GM21786 (cell line): ENCODE measurements around the gene PTPN12.
A peak's percentile ranks its signal among the peaks of the same experiment; 100 is the strongest.
"Not testable (repeated sequence)": the region's sequence is repeated elsewhere in the genome, so short reads cannot be mapped to it uniquely, and the experiment has no call there.

Source experiments
- ATAC-seq: cut with Tn5 transposase; IDR thresholded peaks from one replicate; pipeline ENCODE4 v1.9.1; 2021; ENCODE audit not compliant: unreplicated experiment

Gene PTPN12

DNA sequence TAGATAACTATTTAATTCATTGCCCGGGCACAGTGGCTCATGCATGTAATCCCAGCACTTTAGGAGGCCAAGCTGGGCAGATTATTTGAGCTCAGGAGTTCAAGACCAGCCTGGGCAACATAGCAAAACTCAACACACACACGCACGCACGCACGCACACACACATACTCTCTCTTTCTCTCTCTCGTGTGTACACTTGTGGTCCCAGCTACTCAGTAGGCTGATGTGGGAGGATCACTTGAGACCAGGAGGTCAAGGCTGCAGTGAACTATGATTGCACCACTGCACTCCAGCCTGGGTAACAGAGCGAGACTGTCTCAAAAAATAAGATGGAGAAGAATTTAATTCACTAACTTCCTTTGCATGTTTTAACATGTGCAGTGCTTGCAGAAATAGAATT is 38.1 kb downstream of the PTPN12 start:
- ATAC-seq, result no peak

DNA sequence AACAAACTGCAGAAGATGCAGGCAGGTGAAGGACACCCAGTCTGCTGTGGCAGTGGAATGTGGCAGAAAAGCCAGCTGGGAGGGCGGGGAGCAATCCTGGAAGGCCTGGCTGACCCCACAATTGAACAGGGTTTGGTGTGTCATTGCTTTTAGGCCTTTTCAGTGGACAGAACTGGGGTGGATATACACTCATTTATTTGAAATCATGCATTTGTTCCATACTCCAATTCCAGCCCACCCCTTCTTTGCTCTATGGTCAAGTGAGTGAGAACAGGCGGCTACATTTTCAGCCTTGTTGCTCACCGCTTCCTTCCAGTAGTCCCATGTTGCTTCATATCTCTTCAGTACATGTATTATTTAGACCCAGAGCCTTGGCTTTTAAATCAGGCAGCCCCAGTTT is 39.8 kb downstream of the PTPN12 start:
- ATAC-seq, result no peak

DNA sequence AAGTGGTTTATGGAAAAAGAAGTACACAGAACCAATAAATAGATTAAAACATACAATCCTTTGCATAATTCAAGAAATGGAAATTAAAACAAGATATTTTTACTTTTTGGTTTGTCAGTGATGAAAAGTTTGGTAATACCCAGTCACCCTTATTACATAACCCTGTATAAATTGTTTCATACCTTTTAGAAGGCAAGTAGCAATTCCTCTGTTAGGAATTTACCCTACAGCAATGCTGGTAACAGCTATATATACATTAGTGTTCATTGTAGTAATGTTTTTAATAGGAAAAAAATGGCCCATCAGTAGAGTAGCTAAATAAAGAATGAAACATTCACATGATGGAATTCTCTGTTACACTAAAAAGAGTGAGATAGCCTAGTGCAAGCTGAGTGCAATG is 42.7 kb downstream of the PTPN12 start:
- ATAC-seq, result no peak

DNA sequence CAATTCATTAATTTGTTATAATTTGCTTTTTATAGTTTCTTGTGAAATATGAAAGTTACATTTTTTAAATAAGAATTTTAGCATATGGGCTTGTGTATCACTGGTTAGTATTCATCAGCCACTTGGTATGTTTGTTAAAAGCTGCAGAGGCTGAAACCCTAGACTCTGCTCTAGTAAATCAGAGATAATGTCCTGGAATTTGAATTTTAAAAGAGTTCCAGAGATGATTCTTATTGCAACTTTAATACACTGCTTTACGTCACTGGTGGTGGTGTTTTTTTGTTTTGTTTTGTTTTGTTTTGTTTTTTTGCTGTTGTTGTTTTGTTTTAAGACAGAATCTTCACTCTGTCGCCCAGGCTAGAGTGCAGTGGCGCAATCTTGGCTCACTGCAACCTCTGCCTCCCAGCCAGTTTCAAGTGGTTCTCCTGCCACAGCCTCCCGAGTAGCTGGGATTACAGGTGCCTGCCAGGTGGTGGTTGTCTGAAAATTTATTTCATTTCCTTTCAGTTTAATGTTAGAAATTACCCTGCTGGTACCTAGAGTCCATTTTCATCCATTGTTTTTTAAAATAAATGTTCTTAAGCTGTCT is 43.8 kb downstream of the PTPN12 start:
- ATAC-seq, result no peak

DNA sequence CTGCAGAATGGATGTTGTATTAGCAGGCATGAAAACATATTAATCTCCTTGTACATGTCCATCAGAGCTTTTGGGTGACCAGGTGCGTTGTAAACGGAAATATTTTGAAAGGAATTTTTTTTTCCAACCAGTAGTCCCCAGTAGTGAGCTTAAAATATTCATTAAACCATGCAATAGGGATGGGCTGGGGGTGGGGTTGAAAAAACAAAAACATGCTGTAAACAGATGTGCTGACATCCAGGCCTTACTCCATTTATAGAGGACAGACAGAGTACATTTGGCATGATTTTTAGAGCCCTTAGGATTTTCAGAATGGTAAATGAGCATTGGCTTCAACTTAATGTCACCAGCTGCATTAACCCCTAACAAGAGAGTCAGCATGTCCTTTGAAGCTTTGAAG is 50.2 kb downstream of the PTPN12 start:
- ATAC-seq, result no peak

DNA sequence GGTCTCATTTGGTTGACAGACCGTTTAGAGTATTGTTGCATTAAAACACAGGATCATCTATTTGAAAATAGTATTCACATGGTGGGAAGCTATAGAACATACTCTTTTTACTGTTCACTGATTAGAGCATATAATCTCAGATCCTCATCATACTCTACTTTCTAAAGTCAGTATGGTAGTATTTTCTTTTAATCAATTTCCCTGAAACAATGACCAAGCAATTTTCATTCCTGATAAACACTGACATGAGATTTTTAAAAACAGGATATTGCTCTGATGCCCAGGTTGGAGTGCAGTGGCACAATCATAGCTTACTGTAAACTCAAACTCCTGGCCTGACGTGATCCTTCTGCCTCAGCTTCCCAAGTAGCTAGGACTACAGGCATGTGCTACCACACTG is 63.9 kb downstream of the PTPN12 start:
- no peak for ATAC-seq

DNA sequence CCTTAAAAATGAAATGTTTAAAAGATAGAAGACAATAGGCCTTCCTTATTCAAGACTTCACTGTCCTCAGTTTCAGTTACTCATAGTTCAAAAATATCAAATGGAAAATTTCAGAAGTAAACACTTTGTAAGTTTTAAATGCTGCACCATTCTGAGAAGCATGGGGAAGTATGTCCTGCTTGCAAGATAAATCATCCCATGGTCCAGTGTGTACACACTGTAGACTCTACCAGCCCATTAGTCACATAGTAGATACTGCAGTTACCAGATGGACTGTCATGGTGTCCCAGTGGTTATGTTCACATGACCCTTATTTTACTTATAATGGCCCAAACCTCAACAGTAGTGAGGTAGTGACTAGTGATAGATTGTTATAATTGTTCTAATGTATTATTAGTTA is 69.5 kb downstream of the PTPN12 start:
- ATAC-seq, result no peak

DNA sequence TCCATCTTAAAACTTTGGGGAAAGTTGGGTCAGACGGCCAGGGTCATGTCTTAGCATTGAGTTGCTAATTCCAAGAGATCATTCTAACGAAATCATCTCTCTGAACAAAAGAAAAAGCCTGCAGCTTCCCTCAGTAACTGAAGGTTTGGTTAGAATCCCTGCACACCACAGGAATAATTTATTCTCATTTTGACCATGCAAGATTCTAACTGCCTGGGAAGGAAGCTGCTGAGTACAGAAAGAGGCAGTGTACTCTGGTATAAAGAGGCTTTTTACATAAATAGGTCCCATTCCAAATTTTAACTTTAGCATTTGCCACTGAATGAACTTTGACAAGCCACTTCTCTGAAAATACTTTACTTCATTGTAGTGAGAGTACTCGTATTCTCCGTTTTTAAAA is 82.2 kb downstream of the PTPN12 start:
- ATAC-seq, result no peak

DNA sequence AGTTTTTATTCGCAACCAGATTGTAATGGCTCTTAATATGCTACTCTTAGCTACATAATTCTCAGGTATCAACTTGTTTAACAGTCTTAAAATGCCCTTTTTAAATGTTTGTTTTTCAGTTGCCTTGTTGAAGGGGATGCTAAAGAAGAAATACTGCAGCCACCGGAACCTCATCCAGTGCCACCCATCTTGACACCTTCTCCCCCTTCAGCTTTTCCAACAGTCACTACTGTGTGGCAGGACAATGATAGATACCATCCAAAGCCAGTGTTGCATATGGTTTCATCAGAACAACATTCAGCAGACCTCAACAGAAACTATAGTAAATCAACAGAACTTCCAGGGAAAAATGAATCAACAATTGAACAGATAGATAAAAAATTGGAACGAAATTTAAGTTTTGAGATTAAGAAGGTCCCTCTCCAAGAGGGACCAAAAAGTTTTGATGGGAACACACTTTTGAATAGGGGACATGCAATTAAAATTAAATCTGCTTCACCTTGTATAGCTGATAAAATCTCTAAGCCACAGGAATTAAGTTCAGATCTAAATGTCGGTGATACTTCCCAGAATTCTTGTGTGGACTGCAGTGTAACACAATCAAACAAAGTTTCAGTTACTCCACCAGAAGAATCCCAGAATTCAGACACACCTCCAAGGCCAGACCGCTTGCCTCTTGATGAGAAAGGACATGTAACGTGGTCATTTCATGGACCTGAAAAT is 89.7 kb downstream of the PTPN12 start:
- no peak for ATAC-seq

DNA sequence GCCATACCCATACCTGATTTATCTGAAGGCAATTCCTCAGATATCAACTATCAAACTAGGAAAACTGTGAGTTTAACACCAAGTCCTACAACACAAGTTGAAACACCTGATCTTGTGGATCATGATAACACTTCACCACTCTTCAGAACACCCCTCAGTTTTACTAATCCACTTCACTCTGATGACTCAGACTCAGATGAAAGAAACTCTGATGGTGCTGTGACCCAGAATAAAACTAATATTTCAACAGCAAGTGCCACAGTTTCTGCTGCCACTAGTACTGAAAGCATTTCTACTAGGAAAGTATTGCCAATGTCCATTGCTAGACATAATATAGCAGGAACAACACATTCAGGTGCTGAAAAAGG is 90.2 kb downstream of the PTPN12 start:
- ATAC-seq, result no peak

DNA sequence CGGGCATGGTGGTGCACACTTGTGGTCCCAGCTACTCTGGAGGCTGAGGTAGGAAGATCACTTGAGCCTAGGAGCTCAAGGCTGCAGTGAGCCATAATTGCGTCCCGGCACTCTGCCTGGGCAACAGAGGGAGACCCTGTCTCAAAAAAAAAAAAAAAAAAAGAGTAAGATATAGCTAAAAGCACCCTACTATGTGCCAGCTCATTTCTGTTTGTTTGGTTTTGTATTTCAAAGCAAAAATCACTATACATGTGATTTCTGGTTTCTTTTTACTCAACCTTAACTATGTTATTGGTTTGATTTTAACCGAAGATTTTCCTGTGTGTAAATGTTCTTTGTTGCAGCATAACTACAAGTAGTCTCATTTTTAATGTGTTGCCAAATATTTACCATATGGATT is 92.7 kb downstream of the PTPN12 start:
- no peak for ATAC-seq

DNA sequence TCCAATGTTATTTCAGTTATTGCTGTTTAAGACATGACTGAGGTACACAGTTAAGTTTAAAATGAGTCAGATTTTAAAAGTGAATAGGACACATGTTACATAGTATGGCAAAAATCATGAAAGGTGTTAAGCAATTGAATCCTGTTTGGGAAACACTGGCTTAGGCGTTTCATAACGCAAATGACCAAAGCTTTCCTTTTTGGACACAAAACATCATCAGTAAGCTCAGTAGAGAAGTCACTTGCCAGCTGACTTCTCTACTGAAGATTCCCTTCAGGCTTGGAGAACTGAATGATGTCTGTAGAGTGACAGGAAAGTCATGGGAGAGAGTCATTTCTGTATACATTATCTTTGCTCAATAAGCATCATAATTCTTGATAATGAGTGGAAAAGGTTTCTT is 94.7 kb downstream of the PTPN12 start:
- no peak for ATAC-seq

DNA sequence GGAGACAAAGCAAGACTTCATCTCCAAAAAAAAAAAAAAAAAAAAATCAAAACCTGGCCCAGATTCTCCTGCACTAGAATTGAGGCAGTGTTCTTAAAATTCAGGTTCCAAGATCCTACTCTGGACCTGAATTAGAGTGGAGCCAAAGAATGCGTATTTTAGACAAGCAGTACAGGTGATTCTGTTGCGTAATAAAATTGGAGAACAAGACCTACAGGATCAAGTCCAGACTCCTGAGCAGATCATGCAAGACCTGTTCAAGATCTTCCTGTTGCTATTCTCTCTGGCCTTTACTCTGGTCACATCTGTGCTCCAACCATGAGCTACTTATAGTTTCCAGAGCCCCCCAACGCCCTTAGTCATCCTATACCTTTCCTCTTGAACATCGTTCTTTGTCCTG is 107.7 kb downstream of the PTPN12 start:
- ATAC-seq, result no peak

DNA sequence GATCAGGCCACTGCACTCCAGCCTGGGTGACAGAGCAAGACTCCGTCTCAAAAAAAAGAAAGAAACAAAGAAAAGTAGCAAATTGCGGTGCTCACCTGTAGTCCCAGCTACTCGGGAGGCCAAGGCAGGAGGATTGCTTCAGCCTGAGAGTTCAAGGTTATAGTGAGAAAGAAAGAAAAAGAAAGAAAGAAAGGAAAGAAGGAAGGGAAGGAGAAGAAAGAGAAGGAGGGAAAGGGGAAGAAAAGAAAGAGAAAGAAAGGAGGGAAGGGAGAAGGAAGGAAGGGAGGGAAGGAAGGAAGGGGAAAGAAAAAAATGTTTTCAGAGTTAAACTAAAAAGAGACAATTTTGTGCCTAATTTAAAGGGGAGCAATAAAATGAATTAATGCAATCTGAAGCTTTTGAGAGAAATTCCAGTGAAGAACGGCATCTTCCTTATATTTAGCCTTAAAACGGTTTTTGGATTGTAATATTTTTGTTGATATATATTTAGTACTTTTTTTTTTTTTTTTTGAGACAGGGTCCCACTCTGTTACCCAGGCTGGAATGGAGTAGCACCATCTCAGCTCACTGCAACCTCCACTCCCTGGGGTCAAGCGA is 111.7 kb downstream of the PTPN12 start:
- no peak for ATAC-seq

DNA sequence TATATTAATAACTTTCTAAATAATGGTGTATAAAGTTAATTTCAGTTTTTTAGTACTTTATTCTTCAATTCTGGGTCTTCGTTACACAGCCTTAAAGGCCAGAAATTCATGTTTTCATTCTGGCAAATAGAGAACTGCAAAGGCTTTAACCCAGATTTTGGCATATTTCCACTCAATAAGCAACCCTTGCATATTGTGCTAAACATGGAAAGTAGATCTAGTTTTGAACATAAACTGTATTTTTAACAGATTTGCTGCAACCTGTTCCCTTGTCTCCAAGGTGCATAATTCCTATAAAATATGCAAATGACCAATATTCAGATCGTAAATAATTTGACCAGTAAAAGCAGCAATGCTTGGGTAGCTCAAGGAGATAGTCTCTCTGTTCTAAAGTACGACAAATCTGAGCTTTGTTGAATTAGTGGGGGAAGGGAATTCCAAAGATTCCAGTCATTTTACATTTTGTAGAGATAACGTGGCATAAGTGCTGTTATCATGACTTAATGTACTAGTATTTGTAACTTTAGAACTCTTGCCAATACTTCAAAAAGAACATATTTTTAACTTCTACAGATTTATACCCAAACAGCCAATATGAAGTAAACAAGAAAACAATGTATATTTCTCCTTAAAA is 112.7 kb downstream of the PTPN12 start:
- ATAC-seq, result no peak

DNA sequence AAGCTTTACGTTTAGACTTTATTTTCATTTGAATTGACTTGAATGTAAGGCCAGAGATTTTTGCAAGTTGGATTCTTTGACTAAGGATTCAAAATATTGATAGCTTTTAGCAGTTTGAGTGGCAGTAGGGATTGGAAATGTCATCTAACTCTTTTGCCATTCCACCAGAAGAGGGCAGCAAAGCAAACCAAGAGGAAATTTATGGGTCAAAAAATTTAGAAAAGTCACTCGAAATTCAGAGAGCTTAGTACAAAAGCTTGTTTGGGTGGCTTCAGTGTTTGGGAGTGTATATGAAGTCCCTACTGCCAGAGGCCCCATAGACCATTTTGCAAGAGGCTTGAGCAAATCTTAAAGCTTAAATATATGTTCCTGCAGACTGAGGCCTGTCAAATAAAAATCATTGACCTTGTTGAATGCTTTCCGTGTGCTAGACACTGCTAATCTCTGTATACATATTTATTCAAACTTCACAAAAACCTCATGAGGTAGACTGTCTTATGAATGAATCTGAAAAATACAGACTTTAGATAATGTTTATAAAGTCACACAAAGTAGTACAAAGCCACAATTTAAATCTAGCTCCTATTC is 114.6 kb downstream of the PTPN12 start:
- no peak for ATAC-seq

DNA sequence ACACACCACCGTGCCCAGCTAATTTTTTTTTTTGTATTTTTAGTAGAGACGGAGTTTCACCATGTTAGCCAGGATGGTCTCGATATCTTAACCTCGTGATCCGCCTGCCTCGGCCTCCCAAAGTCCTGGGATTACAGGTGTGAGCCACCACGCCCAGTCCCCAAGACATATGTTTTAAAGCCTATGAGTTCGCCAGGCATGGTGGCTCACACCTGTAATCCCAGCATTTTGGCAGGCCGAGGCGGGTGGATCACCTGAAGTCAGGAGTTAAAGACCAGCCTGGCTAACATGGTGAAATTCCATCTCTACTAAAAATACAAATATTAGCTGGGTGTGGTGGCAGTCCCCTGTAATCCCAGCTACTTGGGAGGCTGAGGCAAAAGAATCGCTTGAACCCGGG is 115.7 kb downstream of the PTPN12 start:
- not testable (repeated sequence) for ATAC-seq

DNA sequence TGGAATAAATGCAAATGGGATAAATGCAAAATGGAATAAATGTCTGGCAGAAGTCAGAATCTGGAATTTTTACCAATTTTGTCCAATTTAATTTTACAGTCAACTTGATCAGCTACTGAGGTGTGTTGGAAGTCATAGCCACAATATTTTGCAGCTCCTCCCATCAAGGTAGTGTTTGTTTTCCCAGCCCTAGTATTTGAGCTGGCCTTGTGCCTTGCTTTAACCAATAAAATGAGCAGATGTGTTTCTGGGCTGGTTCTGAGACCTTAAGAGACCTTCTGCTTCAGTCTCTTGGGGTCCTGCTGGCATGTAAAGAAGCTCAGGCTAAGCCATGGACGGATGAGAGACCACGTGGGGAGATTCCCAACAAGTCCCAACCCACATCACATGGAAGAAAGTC is 116.5 kb downstream of the PTPN12 start:
- ATAC-seq, result no peak

DNA sequence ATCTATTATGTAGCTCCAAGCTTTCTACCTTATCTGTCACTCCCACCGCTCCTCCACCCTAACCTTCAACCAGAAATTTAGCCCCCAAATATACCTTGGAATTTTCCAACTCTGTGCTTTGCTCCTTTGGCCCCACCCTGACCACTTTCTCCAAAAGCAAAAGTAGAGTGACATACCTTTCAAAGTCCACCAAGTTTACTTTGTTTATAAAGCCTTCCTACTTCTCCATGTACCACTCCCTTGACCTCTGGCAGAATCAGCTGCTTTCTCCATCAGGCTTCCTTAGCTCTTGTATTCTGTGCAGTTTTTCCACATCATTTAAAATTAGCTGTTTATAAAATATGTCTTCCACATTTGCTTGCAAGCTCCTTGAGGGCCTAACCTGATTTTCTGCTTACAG is 118.3 kb downstream of the PTPN12 start:
- no peak for ATAC-seq

DNA sequence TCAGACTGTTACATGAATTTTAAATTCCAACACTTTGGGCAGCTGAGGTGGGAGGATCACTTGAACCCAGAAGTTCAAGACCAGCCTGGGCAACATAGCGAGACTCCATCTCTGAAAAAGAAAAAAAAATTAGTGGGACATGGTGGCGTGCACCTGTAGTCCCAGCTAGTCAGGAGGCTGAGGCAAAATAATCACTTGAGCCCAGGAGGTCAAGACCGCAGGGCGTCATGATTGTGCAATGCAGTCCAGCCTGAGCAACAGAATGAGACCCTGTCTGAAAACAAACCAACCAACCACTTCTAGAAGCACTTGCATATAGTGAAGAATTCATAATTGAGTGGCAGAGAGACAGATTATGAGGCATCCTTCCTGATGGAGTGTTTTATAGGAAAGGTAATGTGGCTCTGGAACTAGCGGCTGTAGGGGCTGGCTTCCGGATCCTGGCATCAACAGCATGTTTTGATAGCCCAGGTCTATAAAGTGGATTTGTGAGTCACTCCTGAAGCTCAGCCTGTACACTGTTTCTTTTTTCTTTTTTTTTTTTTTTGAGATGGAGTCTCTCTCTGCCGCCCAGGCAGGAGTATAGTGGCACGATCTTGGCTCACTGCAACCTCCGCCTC is 118.9 kb downstream of the PTPN12 start:
- no peak for ATAC-seq

DNA sequence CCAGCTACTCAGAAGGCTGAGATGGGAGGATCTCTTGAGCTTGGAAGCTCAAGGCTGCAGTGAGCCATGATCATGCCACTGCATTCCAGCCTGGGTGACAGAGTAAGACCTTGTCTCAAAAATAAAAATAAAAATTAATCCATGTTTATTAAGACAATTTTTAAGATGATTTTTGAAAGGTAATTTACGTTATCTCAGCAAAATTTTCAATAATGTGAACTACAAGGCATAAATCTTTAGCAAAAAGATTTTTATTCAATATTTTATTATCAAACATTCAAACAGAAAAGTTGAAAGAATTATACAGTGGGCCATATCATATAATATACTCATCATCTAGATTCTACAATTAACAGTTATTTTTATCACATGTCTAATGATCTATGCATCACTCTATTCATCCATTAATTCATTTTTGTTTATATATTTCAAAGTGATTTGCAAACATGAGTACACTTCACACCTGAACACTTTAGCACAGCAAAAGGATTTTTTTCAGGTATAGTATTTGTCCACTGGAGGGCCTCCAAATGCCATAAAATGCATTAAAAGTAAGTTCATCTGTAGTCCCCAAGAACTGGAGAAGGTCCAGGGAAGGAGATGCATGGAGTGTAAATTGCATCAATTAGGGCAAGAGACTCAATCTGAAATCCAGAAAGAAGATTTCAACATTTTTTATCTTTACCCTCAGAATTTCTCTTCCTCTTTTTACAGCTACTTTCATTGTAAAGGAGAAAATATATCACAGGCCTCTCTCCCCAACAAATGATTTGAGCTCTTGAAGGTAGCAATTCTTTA is 120.5 kb downstream of the PTPN12 start:
- peak; percentile 77 for ATAC-seq
